ENCODE results near the gene C2orf78. TPM values are rescaled to one million over a fixed set of nuclear protein-coding genes. Genes with fewer than 3 reads are reported as not detected.
A peak's percentile ranks its signal among the peaks of the same experiment; 100 is the strongest.
"Not testable (repeated sequence)": the region's sequence is repeated elsewhere in the genome, so short reads cannot be mapped to it uniquely, and the experiment has no call there.

C2orf78 gene
- total RNA-seq, 1 experiment from 2014 or later = not detected

- DNase-seq = no peak
- H3K4me1 ChIP-seq = no peaks in the 10 kb centered on the region
- no peak overlapping the region for H3K4me3 ChIP-seq
- no peaks in the 10 kb centered on the region for H3K27me3 ChIP-seq
- H3K27ac ChIP-seq = no peak overlapping the region
- H3K9me3 ChIP-seq (replicated peaks) = no peaks in the 10 kb centered on the region
- H3K36me3 ChIP-seq = peaks cover 74% of the 10 kb centered on the region
These were observed 17.6 kb upstream of the C2orf78 start for GRCh38 chr2:73766349-73766748.

GRCh38 chr2:73766994-73767393 lies 17.0 kb upstream of the C2orf78 start:
- H3K4me1 ChIP-seq = no peaks in the 10 kb centered on the region
- no peak overlapping the region for H3K27ac ChIP-seq
- DNase-seq = no peak
- H3K4me3 ChIP-seq = no peak overlapping the region
- no peaks in the 10 kb centered on the region for H3K27me3 ChIP-seq
- no peaks in the 10 kb centered on the region for H3K9me3 ChIP-seq (replicated peaks)
- H3K36me3 ChIP-seq = peaks cover 72% of the 10 kb centered on the region

GRCh38 chr2:73770725-73771124 lies 13.3 kb upstream of the C2orf78 start:
- no peaks in the 10 kb centered on the region for H3K27me3 ChIP-seq
- H3K4me3 ChIP-seq = no peak overlapping the region
- no peak overlapping the region for H3K27ac ChIP-seq
- DNase-seq = no peak
- H3K36me3 ChIP-seq = peaks cover 63% of the 10 kb centered on the region
- H3K4me1 ChIP-seq = no peaks in the 10 kb centered on the region
- H3K9me3 ChIP-seq (replicated peaks) = no peaks in the 10 kb centered on the region

- DNase-seq = no peak
- no peak overlapping the region for H3K4me3 ChIP-seq
- no peaks in the 10 kb centered on the region for H3K4me1 ChIP-seq
- H3K27me3 ChIP-seq = no peaks in the 10 kb centered on the region
- no peaks in the 10 kb centered on the region for H3K9me3 ChIP-seq (replicated peaks)
- H3K36me3 ChIP-seq = peaks cover 56% of the 10 kb centered on the region
- H3K27ac ChIP-seq = no peak overlapping the region
These were observed 11.2 kb upstream of the C2orf78 start for GRCh38 chr2:73772819-73773218.

- Histone ChIP-seq H3K4me3 (no peak overlapping the region), H3K36me3 (peaks cover 36% of the 10 kb centered on the region), H3K27me3 (no peaks in the 10 kb centered on the region), H3K4me1 (no peaks in the 10 kb centered on the region), H3K27ac (no peak overlapping the region), H3K9me3 (replicated peaks) (no peaks in the 10 kb centered on the region)
- no peak for DNase-seq
These were observed 7.6 kb upstream of the C2orf78 start for GRCh38 chr2:73776381-73776780.

GRCh38 chr2:73776869-73777519 lies 7.0 kb upstream of the C2orf78 start:
- H3K9me3 ChIP-seq (replicated peaks) = no peaks in the 10 kb centered on the region
- no peak for DNase-seq
- no peaks in the 10 kb centered on the region for H3K27me3 ChIP-seq
- H3K4me1 ChIP-seq = no peaks in the 10 kb centered on the region
- H3K27ac ChIP-seq = no peak overlapping the region
- no peak overlapping the region for H3K4me3 ChIP-seq
- peaks cover 36% of the 10 kb centered on the region for H3K36me3 ChIP-seq

- peaks cover 22% of the 10 kb centered on the region for H3K36me3 ChIP-seq
- not testable (repeated sequence) for DNase-seq; H3K4me1 ChIP-seq; H3K27me3 ChIP-seq; H3K9me3 ChIP-seq (replicated peaks); H3K27ac ChIP-seq
- peak overlapping the region; percentile 79 for H3K4me3 ChIP-seq
These were observed 5.0 kb upstream of the C2orf78 start for GRCh38 chr2:73778867-73779466.

GRCh38 chr2:73779467-73780236 lies 4.3 kb upstream of the C2orf78 start, which contains the start of gene DUSP11:
DUSP11 (minus strand) TSS chr2:73780103; CDS start chr2:73779974, 129 bp downstream.
- Histone ChIP-seq H3K9me3 (replicated peaks) (no peaks in the 10 kb centered on the region), H3K4me3 (peak within 1 kb of the TSS; percentile 79), H3K36me3 (peaks cover 17% of the 10 kb centered on the region), H3K27me3 (no peaks in the 10 kb centered on the region), H3K27ac (peak within 1 kb of the TSS; percentile 50), H3K4me1 (no peaks in the 10 kb centered on the region)
- peak; percentile 96 to 99 for DNase-seq

- DNase-seq = no peak
- H3K27me3 ChIP-seq = no peaks in the 10 kb centered on the region
- no peak overlapping the region for H3K27ac ChIP-seq
- H3K4me3 ChIP-seq = peak overlapping the region; percentile 79
- H3K9me3 ChIP-seq (replicated peaks) = no peaks in the 10 kb centered on the region
- no peaks in the 10 kb centered on the region for H3K4me1 ChIP-seq
- peaks cover 12% of the 10 kb centered on the region for H3K36me3 ChIP-seq
These were observed 3.8 kb upstream of the C2orf78 start for GRCh38 chr2:73780237-73780582.

GRCh38 chr2:73783402-73783801 lies 581 bp upstream of the C2orf78 start:
- DNase-seq = peak; percentile 18 to 29
- H3K36me3 ChIP-seq = not testable (repeated sequence)

GRCh38 chr2:73811878-73812277 lies 27.9 kb downstream of the C2orf78 start:
- Histone ChIP-seq H3K36me3 (no peaks in the 10 kb centered on the region), H3K4me3 (no peak overlapping the region), H3K27me3 (peaks cover 34% of the 10 kb centered on the region)

More at GRCh38 chr2:73783402-73783801, 581 bp upstream of the C2orf78 start:
- H3K27ac ChIP-seq = peak overlapping the region; percentile 9; the same call in 1 of the 2 replicates
- H3K27me3 ChIP-seq; H3K4me1 ChIP-seq; H3K9me3 ChIP-seq (replicated peaks): not testable (repeated sequence)
- peak overlapping the region; percentile 47 for H3K4me3 ChIP-seq

GRCh38 chr2:73812635-73813034 lies 28.7 kb downstream of the C2orf78 start:
- Histone ChIP-seq H3K27ac (no peak overlapping the region), H3K9me3 (replicated peaks) (no peaks in the 10 kb centered on the region), H3K36me3 (no peaks in the 10 kb centered on the region), H3K27me3 (peaks cover 34% of the 10 kb centered on the region), H3K4me1 (no peaks in the 10 kb centered on the region), H3K4me3 (no peak overlapping the region)
- DNase-seq = no peak

More at GRCh38 chr2:73811878-73812277, 27.9 kb downstream of the C2orf78 start:
- no peak for DNase-seq
- no peak overlapping the region for H3K27ac ChIP-seq
- H3K9me3 ChIP-seq (replicated peaks) = no peaks in the 10 kb centered on the region
- no peaks in the 10 kb centered on the region for H3K4me1 ChIP-seq

GRCh38 chr2:73818296-73818695 lies 34.3 kb downstream of the C2orf78 start:
- Histone ChIP-seq H3K27me3 (peaks cover 26% of the 10 kb centered on the region), H3K36me3 (no peaks in the 10 kb centered on the region), H3K27ac (no peak overlapping the region), H3K4me1 (no peaks in the 10 kb centered on the region), H3K9me3 (replicated peaks) (no peaks in the 10 kb centered on the region), H3K4me3 (no peak overlapping the region)
- DNase-seq = no peak

- no peaks in the 10 kb centered on the region for H3K9me3 ChIP-seq (replicated peaks)
- H3K36me3 ChIP-seq = no peaks in the 10 kb centered on the region
- no peak for DNase-seq
- H3K27me3 ChIP-seq = peaks cover 7% of the 10 kb centered on the region
- H3K4me1 ChIP-seq = no peaks in the 10 kb centered on the region
- H3K27ac ChIP-seq = no peak overlapping the region
- H3K4me3 ChIP-seq = no peak overlapping the region
These were observed 37.2 kb downstream of the C2orf78 start for GRCh38 chr2:73821227-73821626.

GRCh38 chr2:73821669-73822068 lies 37.7 kb downstream of the C2orf78 start:
- H3K4me3 ChIP-seq = no peak overlapping the region
- no peaks in the 10 kb centered on the region for H3K36me3 ChIP-seq
- H3K9me3 ChIP-seq (replicated peaks) = no peaks in the 10 kb centered on the region
- DNase-seq = no peak
- H3K27ac ChIP-seq = no peak overlapping the region
- H3K4me1 ChIP-seq = no peaks in the 10 kb centered on the region
- peaks cover 3% of the 10 kb centered on the region for H3K27me3 ChIP-seq

Measured in SJCRH30 (cell line).